Common myeloid progenitor, CD34-positive (primary cell): ENCODE data around the gene LENG9.

Source experiments
- CTCF ChIA-PET: fragments of 350-600 bp; sonication (Branson Sonifier 250); formaldehyde crosslinking; loops from one replicate; lab custom pipeline; 2021; ENCODE audit warnings: antibody characterized with exemption; lab: Charles Lee
- POLR2A ChIA-PET: fragments of 350-600 bp; sonication (Branson Sonifier 250); formaldehyde crosslinking; loops from one replicate; lab custom pipeline; 2021; ENCODE audit warnings: antibody characterized with exemption; lab: Charles Lee
- DNase-seq, 3 donors: peaks; one replicate each; pipeline versions ENCODE4 v3.0.0 to v3.0.0-alpha.2; 2013
- H3K27ac ChIP-seq, 2 experiments: 1 replicate in 1 of 2; 2 replicates in 1 of 2; pipeline ENCODE4 v1.7.0; 2013; ENCODE audit warnings: inconsistent platforms in 2 of 2, low read length in 2 of 2, mild to moderate bottlenecking in 2 of 2, low read depth in 1 of 2, moderate library complexity in 1 of 2; ENCODE audit not compliant: severe bottlenecking in 2 of 2, insufficient read depth in 1 of 2, poor library complexity in 1 of 2
- H3K27me3 ChIP-seq, 5 experiments: replicated peaks in 2 of 5; 1 replicate in 3 of 5; 2 replicates in 2 of 5; pipeline versions ENCODE4 v1.6.1 to v1.7.0; 2013; ENCODE audit warnings: low read length in 4 of 5, mild to moderate bottlenecking in 2 of 5, moderate library complexity in 2 of 5, inconsistent platforms in 1 of 5; ENCODE audit not compliant: insufficient read depth in 5 of 5, control insufficient read depth in 4 of 5
- H3K36me3 ChIP-seq, 4 experiments: 1 replicate in 2 of 4; 2 replicates in 2 of 4; pipeline versions ENCODE4 v1.6.1 to v1.7.0; 2013; ENCODE audit warnings: low read length in 3 of 4, control low read depth in 1 of 4, mild to moderate bottlenecking in 1 of 4; ENCODE audit not compliant: control insufficient read depth in 4 of 4, insufficient read depth in 4 of 4
- H3K4me1 ChIP-seq, 4 experiments: 1 replicate in 3 of 4; 2 replicates in 1 of 4; pipeline versions ENCODE4 v1.6.1 to v1.7.1; 2013; ENCODE audit warnings: low read length in 3 of 4, mild to moderate bottlenecking in 3 of 4, control low read depth in 1 of 4, inconsistent platforms in 1 of 4, moderate library complexity in 1 of 4; ENCODE audit not compliant: control insufficient read depth in 4 of 4, insufficient read depth in 4 of 4; ENCODE audit errors: control extremely low read depth in 1 of 4
- H3K4me3 ChIP-seq, 7 experiments: 1 replicate in 4 of 7; 2 replicates in 3 of 7; pipeline versions ENCODE4 v1.5.1 to v1.7.0; 2013; ENCODE audit warnings: mild to moderate bottlenecking in 7 of 7, low read length in 6 of 7, moderate library complexity in 6 of 7, inconsistent platforms in 2 of 7, low read depth in 2 of 7, control low read depth in 1 of 7; ENCODE audit not compliant: insufficient read depth in 4 of 7, control insufficient read depth in 1 of 7; ENCODE audit errors: extremely low read depth in 1 of 7
- H3K9me3 ChIP-seq, 5 experiments: 1 replicate in 4 of 5; 2 replicates in 1 of 5; pipeline versions ENCODE4 v1.6.1 to v1.7.1; 2013; ENCODE audit warnings: low read length in 4 of 5, mild to moderate bottlenecking in 2 of 5, inconsistent platforms in 1 of 5, low read depth in 1 of 5, moderate library complexity in 1 of 5; ENCODE audit not compliant: control insufficient read depth in 4 of 5, insufficient read depth in 2 of 5; ENCODE audit errors: control extremely low read depth in 1 of 5
- WGBS: methylation state at CpG from one replicate; pipeline ENCODE4 v1.1.5; 2013; ENCODE audit not compliant: insufficient coverage; 5-methylcytosine and 5-hydroxymethylcytosine counted together

Gene LENG9

GRCh38 chr19:54412877-54413276, 50.7 kb downstream of the LENG9 start:
- Histone ChIP-seq H3K27me3 (peaks cover 0 to 36% (median 14%) of the 10 kb centered on the region in 5 experiments), H3K4me1 (peaks cover 0 to 32% (median 23%) of the 10 kb centered on the region in 4 experiments), H3K4me3 (no peak overlapping the region), H3K36me3 (no peaks in the 10 kb centered on the region), H3K27ac (no peak overlapping the region), H3K9me3 (peaks cover 0 to 3% (median 0%) of the 10 kb centered on the region in 5 experiments)
- CTCF ChIA-PET: no interaction called here
- WGBS: 75% methylated on average over 1 of the region's 4 CpGs
- DNase-seq: no peak
- POLR2A ChIA-PET: interaction anchor here (0.6 kb wide), 1 partner anchor 15 kb away, joined by 3 read pairs; no protein-coding TSS in a partner anchor
